HepG2 (cell line): ENCODE measurements around the gene MAB21L4. TPM values are rescaled to one million over a fixed set of nuclear protein-coding genes. Genes with fewer than 3 reads are reported as not detected.

Source experiments
- BCL6 ChIP-seq: IDR thresholded peaks from 2 replicates; pipeline ENCODE4 v1.6.1; 2016; ENCODE audit warnings: missing genetic modification reagents, missing compliant biosample characterization
- BRF2 ChIP-seq: sonication (generic); formaldehyde crosslinking; IDR thresholded peaks from 2 replicates; pipeline ENCODE4 v1.8.1; 2022; ENCODE audit warnings: mild to moderate bottlenecking, missing genetic modification reagents
- CHCHD3 ChIP-seq: sonication (generic); formaldehyde crosslinking; IDR thresholded peaks from 2 replicates; pipeline ENCODE4 v1.8.0; 2022; ENCODE audit warnings: mild to moderate bottlenecking, missing genetic modification reagents, moderate library complexity
- CREB1 ChIP-seq, 2 experiments: fragments of 450-650 bp in 1 of 2; IDR thresholded peaks; 2 replicates each; pipeline ENCODE4 v1.6.1; 2016 to 2017; ENCODE audit warnings: control low read depth in 1 of 2, mild to moderate bottlenecking in 1 of 2, missing compliant biosample characterization in 1 of 2, missing genetic modification characterization in 1 of 2
- IKZF1 ChIP-seq: fragments of 450-650 bp; IDR thresholded peaks from 2 replicates; pipeline ENCODE4 v1.7.1; 2016
- MXI1 ChIP-seq: IDR thresholded peaks from 3 replicates; pipeline ENCODE4 v1.6.1; 2012; ENCODE audit warnings: low read depth, low read length, inconsistent platforms, borderline replicate concordance
- NCOA1 ChIP-seq: sonication (generic); formaldehyde crosslinking; IDR thresholded peaks from 2 replicates; pipeline ENCODE4 v1.9.0; 2021; ENCODE audit warnings: missing genetic modification reagents
- PRMT3 ChIP-seq: sonication (generic); formaldehyde crosslinking; IDR thresholded peaks from 2 replicates; pipeline ENCODE4 v1.8.1; 2022; ENCODE audit warnings: low read depth, mild to moderate bottlenecking, moderate library complexity, missing genetic modification reagents, borderline replicate concordance
- RBFOX2 ChIP-seq: fragments of 200-400 bp; formaldehyde crosslinking; IDR thresholded peaks from 2 replicates; pipeline ENCODE4 v1.6.1; 2017; ENCODE audit warnings: low read depth, mild to moderate bottlenecking, low read length
- SMARCC2 ChIP-seq: fragments of 450-650 bp; IDR thresholded peaks from 2 replicates; pipeline ENCODE4 v1.6.1; 2017; ENCODE audit warnings: antibody characterized with exemption, mild to moderate bottlenecking
- SMYD3 ChIP-seq: sonication (generic); formaldehyde crosslinking; IDR thresholded peaks from 2 replicates; pipeline ENCODE4 v1.8.1; 2023; ENCODE audit warnings: mild to moderate bottlenecking, missing genetic modification reagents
- TAF15 ChIP-seq: fragments of 200-400 bp; formaldehyde crosslinking; IDR thresholded peaks from one replicate; pipeline ENCODE4 v1.6.1; 2018; ENCODE audit warnings: mild to moderate bottlenecking, low read depth, low read length; ENCODE audit not compliant: poor library complexity, severe bottlenecking
- ZBTB38 ChIP-seq: sonication (generic); formaldehyde crosslinking; IDR thresholded peaks from 2 replicates; pipeline ENCODE4 v1.5.1; 2020; ENCODE audit warnings: mild to moderate bottlenecking, missing genetic modification reagents
- ZNF230 ChIP-seq: sonication (generic); formaldehyde crosslinking; IDR thresholded peaks from 2 replicates; pipeline ENCODE4 v1.4.0; 2020; ENCODE audit warnings: mild to moderate bottlenecking, missing genetic modification reagents
- ZNF235 ChIP-seq: sonication (generic); formaldehyde crosslinking; IDR thresholded peaks from 2 replicates; pipeline ENCODE4 v1.8.1; 2023; ENCODE audit warnings: mild to moderate bottlenecking, missing genetic modification reagents, borderline replicate concordance
- ZNF772 ChIP-seq: sonication (generic); formaldehyde crosslinking; IDR thresholded peaks from 2 replicates; pipeline ENCODE4 v1.5.0; 2020; ENCODE audit warnings: mild to moderate bottlenecking, missing genetic modification reagents
- ZNF800 ChIP-seq: sonication (generic); formaldehyde crosslinking; IDR thresholded peaks from 2 replicates; pipeline ENCODE4 v1.4.0; 2020; ENCODE audit warnings: missing genetic modification reagents
- polyA plus RNA-seq, 8 experiments: library from polyadenylated mRNA; depleted of rRNA in 3 of 8; stranded (reverse) in 7 of 8; unstranded in 1 of 8; fragments of >200 nt; fragmentation: Illumina TruSeq in 4 of 8; extraction: Trizol in 4 of 8; gene quantifications; 2 replicates each; pipeline versions ENCODE4 v1.2.1 to v1.2.3, GENCODE V29; 2011 to 2016; ENCODE audit warnings: low read depth in 4 of 8, missing spikeins in 1 of 8, mixed read lengths in 1 of 8; ENCODE audit not compliant: insufficient read depth in 1 of 8
- total RNA-seq, 5 experiments: library from RNA; depleted of rRNA; stranded (reverse); fragments of >200 nt; fragmentation: Illumina TruSeq; extraction: Trizol; gene quantifications; 2 replicates each; pipeline ENCODE4 v1.2.3, GENCODE V29; 2016; ENCODE audit warnings: low read depth in 1 of 5
- TF ChIP-seq, protein P1 (sequence below): sonication (generic); formaldehyde crosslinking; IDR thresholded peaks from 2 replicates; pipeline ENCODE4 v1.4.0; 2020; ENCODE audit warnings: missing genetic modification reagents
- TF ChIP-seq, protein P2 (sequence below): sonication (generic); formaldehyde crosslinking; IDR thresholded peaks from 2 replicates; pipeline ENCODE4 v1.5.1; 2020; ENCODE audit warnings: mild to moderate bottlenecking, missing genetic modification reagents, moderate library complexity
- TF ChIP-seq, protein P3 (sequence below): sonication (generic); formaldehyde crosslinking; IDR thresholded peaks from 2 replicates; pipeline ENCODE4 v1.4.0; 2020; ENCODE audit warnings: low read depth, mild to moderate bottlenecking, missing genetic modification reagents

Gene MAB21L4
- total and polyA plus RNA-seq, 2 of the 13 experiments (the other 11 are each of a cell fraction or from before 2014, with no cell fraction given) = 3.0 to 14.0 TPM

DNA sequence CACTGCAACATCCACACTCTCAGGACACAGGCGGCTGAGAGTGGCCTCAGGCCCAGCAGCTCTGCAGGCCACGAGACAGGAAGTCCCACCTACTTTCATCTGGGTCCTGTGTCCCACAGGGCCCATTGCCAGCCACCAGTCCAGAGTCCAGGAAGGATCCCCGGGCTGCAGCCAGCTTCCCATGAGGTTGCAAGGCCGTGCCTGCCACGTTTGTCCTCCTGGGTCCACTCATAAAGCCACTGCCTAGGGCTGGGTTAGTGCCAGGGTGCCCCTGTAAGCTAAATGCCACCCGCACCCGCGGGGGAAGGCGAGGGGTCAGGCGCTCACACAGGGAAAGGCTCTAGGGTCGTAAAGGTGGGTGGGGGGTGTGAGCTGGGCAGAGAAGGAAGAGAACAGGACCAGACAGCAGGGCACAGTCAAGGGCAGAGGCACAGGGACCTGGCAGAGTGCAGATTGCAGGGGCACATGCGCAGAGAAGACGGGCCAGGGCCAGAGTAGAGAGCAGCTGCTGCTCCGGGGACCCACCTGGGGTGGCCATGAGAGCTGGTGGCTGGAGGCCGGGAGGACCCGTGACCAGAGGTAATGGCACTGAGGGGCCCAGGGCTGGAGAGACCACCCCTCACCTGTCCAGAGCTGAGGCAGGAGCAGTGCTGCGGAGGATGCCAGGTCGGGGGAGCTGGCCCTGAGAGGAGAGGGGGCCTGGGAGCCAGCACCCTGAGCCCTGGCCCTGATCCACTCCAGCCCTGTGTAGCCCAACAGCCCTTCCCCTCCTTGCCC is 19.3 kb downstream of the MAB21L4 start (continued):
- TF ChIP-seq, protein P1, sequence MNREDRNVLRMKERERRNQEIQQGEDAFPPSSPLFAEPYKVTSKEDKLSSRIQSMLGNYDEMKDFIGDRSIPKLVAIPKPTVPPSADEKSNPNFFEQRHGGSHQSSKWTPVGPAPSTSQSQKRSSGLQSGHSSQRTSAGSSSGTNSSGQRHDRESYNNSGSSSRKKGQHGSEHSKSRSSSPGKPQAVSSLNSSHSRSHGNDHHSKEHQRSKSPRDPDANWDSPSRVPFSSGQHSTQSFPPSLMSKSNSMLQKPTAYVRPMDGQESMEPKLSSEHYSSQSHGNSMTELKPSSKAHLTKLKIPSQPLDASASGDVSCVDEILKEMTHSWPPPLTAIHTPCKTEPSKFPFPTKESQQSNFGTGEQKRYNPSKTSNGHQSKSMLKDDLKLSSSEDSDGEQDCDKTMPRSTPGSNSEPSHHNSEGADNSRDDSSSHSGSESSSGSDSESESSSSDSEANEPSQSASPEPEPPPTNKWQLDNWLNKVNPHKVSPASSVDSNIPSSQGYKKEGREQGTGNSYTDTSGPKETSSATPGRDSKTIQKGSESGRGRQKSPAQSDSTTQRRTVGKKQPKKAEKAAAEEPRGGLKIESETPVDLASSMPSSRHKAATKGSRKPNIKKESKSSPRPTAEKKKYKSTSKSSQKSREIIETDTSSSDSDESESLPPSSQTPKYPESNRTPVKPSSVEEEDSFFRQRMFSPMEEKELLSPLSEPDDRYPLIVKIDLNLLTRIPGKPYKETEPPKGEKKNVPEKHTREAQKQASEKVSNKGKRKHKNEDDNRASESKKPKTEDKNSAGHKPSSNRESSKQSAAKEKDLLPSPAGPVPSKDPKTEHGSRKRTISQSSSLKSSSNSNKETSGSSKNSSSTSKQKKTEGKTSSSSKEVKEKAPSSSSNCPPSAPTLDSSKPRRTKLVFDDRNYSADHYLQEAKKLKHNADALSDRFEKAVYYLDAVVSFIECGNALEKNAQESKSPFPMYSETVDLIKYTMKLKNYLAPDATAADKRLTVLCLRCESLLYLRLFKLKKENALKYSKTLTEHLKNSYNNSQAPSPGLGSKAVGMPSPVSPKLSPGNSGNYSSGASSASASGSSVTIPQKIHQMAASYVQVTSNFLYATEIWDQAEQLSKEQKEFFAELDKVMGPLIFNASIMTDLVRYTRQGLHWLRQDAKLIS (CRISPR knock-in tag) = 0 out of 2 replicates have a peak, but pooled peaks have one; percentile 38
- TF ChIP-seq BCL6 (CRISPR knock-in tag) (peak; percentile 52), MXI1 (peak; percentile 92; the same call in 1 of the 3 replicates), SMARCC2 (no peak), TAF15 (no peak), CREB1 (IDR thresholded peaks at IDR 0.05) (no peak), CREB1 (CRISPR knock-in tag; IDR thresholded peaks at IDR 0.05) (no peak), ZNF230 (CRISPR knock-in tag) (no peak; the same call in 1 of the 2 replicates), NCOA1 (peak; percentile 87), BRF2 (CRISPR knock-in tag) (no peak), ZNF772 (CRISPR knock-in tag) (no peak; the same call in 1 of the 2 replicates), PRMT3 (peak; percentile 15; the same call in 1 of the 2 replicates), CHCHD3 (CRISPR knock-in tag) (peak; percentile 79), ZBTB38 (CRISPR knock-in tag) (peak; percentile 63; the same call in 1 of the 2 replicates), SMYD3 (CRISPR knock-in tag) (peak; percentile 91), ZNF800 (CRISPR knock-in tag) (peak; percentile 69; the same call in 1 of the 2 replicates), IKZF1 (no peak), ZNF235 (CRISPR knock-in tag) (peak; percentile 85; the same call in 1 of the 2 replicates), RBFOX2 (peak; percentile 90)
- TF ChIP-seq, protein P2, sequence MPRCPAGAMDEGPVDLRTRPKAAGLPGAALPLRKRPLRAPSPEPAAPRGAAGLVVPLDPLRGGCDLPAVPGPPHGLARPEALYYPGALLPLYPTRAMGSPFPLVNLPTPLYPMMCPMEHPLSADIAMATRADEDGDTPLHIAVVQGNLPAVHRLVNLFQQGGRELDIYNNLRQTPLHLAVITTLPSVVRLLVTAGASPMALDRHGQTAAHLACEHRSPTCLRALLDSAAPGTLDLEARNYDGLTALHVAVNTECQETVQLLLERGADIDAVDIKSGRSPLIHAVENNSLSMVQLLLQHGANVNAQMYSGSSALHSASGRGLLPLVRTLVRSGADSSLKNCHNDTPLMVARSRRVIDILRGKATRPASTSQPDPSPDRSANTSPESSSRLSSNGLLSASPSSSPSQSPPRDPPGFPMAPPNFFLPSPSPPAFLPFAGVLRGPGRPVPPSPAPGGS (CRISPR knock-in tag) = no peak; the same call in none of the 2 replicates
- TF ChIP-seq, protein P3, sequence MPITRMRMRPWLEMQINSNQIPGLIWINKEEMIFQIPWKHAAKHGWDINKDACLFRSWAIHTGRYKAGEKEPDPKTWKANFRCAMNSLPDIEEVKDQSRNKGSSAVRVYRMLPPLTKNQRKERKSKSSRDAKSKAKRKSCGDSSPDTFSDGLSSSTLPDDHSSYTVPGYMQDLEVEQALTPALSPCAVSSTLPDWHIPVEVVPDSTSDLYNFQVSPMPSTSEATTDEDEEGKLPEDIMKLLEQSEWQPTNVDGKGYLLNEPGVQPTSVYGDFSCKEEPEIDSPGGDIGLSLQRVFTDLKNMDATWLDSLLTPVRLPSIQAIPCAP (CRISPR knock-in tag) = no peak
